NCI-H446 treated with DMSO at 0.1 percent for 48 hours (cell line): ENCODE measurements around the gene CHFR.
"Not testable (repeated sequence)": the region's sequence is repeated elsewhere in the genome, so short reads cannot be mapped to it uniquely, and the experiment has no call there.

Experiments used
- DNase-seq: peaks from one replicate; lab custom pipeline; 2025; lab: John Stamatoyannopoulos, UW

CHFR gene

GRCh38 chr12:132840536-132840935 is 46.9 kb downstream of the CHFR start:
- no peak for DNase-seq

- no peak for DNase-seq
Measured at GRCh38 chr12:132839558-132840235, 47.7 kb downstream of the CHFR start.

GRCh38 chr12:132838410-132839080 is 48.9 kb downstream of the CHFR start:
- DNase-seq, result no peak

- DNase-seq, result no peak
Measured at GRCh38 chr12:132837693-132838409, 49.6 kb downstream of the CHFR start.

GRCh38 chr12:132836795-132837331 is 50.5 kb downstream of the CHFR start:
- DNase-seq, result no peak

- DNase-seq, result not testable (repeated sequence)
Measured at GRCh38 chr12:132836230-132836629, 51.2 kb downstream of the CHFR start.

- DNase-seq, result no peak
Measured at GRCh38 chr12:132835076-132836025, 52.1 kb downstream of the CHFR start.

- no peak for DNase-seq
Measured at GRCh38 chr12:132834181-132834711, 53.2 kb downstream of the CHFR start.

GRCh38 chr12:132833341-132833740 is 54.1 kb downstream of the CHFR start:
- no peak for DNase-seq

- DNase-seq, result no peak
Measured at GRCh38 chr12:132831771-132832170, 55.6 kb downstream of the CHFR start.

- DNase-seq, result peak; percentile 70
Measured at GRCh38 chr12:132828706-132829534, 58.5 kb downstream of the CHFR start, which contains the start of gene GOLGA3. TSS of gene GOLGA3 (minus strand) at chr12:132828869. CDS start at chr12:132822128, 6,741 bp downstream.

GRCh38 chr12:132827763-132828703 is 59.4 kb downstream of the CHFR start:
- DNase-seq, result no peak

GRCh38 chr12:132825861-132826260 is 61.5 kb downstream of the CHFR start:
- DNase-seq, result no peak

- DNase-seq, result no peak
Measured at GRCh38 chr12:132825089-132825488, 62.3 kb downstream of the CHFR start.

GRCh38 chr12:132824053-132824452 is 63.4 kb downstream of the CHFR start:
- no peak for DNase-seq

- no peak for DNase-seq
Measured at GRCh38 chr12:132818562-132818961, 68.8 kb downstream of the CHFR start.

GRCh38 chr12:132814232-132814631 is 73.2 kb downstream of the CHFR start:
- DNase-seq, result no peak

- DNase-seq, result no peak
Measured at GRCh38 chr12:132813443-132813842, 74.0 kb downstream of the CHFR start.

GRCh38 chr12:132812631-132813305 is 74.6 kb downstream of the CHFR start:
- no peak for DNase-seq
